ENCODE data around the gene CTSF.

CTSF gene

DNA sequence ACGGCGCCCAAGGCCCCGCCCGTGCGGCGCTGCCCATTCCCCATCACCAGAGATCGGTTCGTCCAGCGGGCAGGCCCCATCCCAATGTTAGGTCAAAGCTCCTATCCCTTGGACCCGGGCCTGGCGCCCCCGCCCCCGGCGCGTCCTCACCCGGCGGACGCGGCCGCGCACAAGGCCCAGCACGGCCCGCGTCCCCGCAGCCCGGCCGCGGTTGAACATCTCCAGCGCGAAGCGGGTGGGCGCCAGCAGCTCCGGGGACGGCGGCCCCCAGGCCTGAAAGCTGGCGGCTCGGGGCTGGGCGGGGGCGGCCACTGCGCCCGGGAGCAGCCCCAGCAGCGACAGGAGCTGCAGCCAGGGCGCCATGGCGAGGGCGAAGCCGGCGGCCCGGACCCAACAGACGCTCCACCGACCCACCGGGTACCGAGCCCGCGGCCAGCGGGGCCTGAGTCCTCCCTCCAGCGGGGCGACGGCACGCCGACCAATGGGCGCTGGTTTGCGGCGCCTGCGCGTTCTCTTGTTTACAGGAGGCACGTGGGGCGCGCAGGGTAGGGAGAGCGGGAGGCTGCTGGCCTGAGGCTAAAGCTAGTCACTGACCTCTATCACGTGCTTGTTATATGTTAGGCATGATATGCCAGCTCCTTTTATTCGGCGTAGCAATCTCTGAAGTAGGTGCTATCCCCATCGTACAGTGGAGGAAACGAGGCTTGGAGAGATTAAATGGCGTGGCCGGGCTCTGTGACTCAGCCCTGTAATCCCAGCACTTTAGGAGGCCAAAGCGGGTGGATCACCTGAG lies at the start of gene CTSF:
Gene CTSF (minus strand): TSS at position 483 of the 793 bp plus-strand sequence. CDS start 120 bp downstream, at position 363.
- peak within 1 kb of the TSS; percentile 58 for H3K4me3 ChIP-seq (ENCODE audit: low read depth, low read length)
- no peak for TF ChIP-seq CTCF (conservative IDR thresholded peaks at IDR 0.05; ENCODE audit: low read depth, low read length)
- DNase-seq (ENCODE audit: low read depth): peak; percentile 76

- no peak for DNase-seq (ENCODE audit: low read depth)
- peak overlapping the region; percentile 97 for H3K4me3 ChIP-seq (ENCODE audit: low read depth, low read length)
- no peak for TF ChIP-seq CTCF (conservative IDR thresholded peaks at IDR 0.05; ENCODE audit: low read depth, low read length)
Observed at GRCh38 chr11:66617155-66617834, 48.9 kb upstream of the CTSF start.

DNA sequence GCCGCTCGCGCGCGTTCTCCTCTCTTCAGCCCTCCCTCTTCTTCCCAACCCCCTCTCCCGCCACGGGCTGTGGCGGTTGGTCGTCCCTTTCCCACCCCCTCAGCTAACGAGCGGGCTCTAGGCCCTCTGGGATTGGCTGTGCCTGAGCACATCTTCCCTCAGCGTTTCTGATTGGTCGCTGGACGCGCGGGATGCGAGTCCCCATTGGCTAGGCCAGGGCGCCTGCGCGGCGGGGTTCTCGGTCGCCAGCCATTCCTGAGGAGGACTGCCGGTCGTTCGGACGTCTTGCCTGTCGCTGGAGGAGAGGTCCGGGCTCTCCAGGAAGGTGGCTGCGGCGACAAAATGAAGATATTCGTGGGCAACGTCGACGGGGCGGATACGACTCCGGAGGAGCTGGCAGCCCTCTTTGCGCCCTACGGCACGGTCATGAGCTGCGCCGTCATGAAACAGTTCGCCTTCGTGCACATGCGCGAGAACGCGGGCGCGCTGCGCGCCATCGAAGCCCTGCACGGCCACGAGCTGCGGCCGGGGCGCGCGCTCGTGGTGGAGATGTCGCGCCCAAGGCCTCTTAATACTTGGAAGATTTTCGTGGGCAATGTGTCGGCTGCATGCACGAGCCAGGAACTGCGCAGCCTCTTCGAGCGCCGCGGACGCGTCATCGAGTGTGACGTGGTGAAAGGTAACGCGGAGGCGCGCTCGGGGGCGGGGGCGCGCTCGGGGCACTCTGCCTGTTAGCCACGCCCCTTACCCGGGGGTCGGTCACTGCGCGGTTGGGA lies 48.2 kb upstream of the CTSF start, which contains the start of gene RBM14:
Gene RBM14 (plus strand): TSS at position 252 of the 776 bp plus-strand sequence. CDS start 91 bp downstream, at position 343.
- peak; percentile 99 for DNase-seq (ENCODE audit: low read depth)
- peak within 1 kb of the TSS; percentile 97 for H3K4me3 ChIP-seq (ENCODE audit: low read depth, low read length)
- TF ChIP-seq CTCF (conservative IDR thresholded peaks at IDR 0.05; ENCODE audit: low read depth, low read length): no peak

- no peak overlapping the region for H3K4me3 ChIP-seq (ENCODE audit: low read depth, low read length)
- DNase-seq (ENCODE audit: low read depth): no peak
- TF ChIP-seq CTCF (conservative IDR thresholded peaks at IDR 0.05; ENCODE audit: low read depth, low read length): no peak
Observed at GRCh38 chr11:66614073-66614472, 45.7 kb upstream of the CTSF start.

- TF ChIP-seq CTCF (conservative IDR thresholded peaks at IDR 0.05; ENCODE audit: low read depth, low read length): no peak
- no peak for DNase-seq (ENCODE audit: low read depth)
- no peak overlapping the region for H3K4me3 ChIP-seq (ENCODE audit: low read depth, low read length)
Observed at GRCh38 chr11:66612458-66612857, 44.1 kb upstream of the CTSF start.

GRCh38 chr11:66609721-66610617 lies 41.6 kb upstream of the CTSF start:
- H3K4me3 ChIP-seq (ENCODE audit: low read depth, low read length): no peak overlapping the region
- no peak for DNase-seq (ENCODE audit: low read depth)
- TF ChIP-seq CTCF (conservative IDR thresholded peaks at IDR 0.05; ENCODE audit: low read depth, low read length): no peak

Measured in choroid plexus epithelial cell (primary cell).